Activated CD8-positive, alpha-beta memory T cell treated with anti-CD3 and anti-CD28 coated beads, Interleukin-2, amount 10 ng/mL, durations not matched to agents 7 days and 5 days (primary cell): ENCODE data around the gene C21orf58. TPM values are rescaled to one million over a fixed set of nuclear protein-coding genes. Genes with fewer than 3 reads are reported as not detected.
"Not testable (repeated sequence)": the region's sequence is repeated elsewhere in the genome, so short reads cannot be mapped to it uniquely, and the experiment has no call there.

Experiments used
- ATAC-seq: fragments of 150-1000 bp; cut with Tn5 transposase; one replicate; pipeline ENCODE4 v1.10.0; 2021; ENCODE audit warnings: moderate library complexity
- CTCF ChIA-PET: fragments of 350-600 bp; sonication (Branson Sonifier 250); formaldehyde crosslinking; loops from one replicate; lab custom pipeline; 2021; ENCODE audit warnings: antibody characterized with exemption; lab: Charles Lee
- DNase-seq: peaks from one replicate; pipeline ENCODE4 v3.0.0-alpha.2; 2020
- H3K27ac Mint-ChIP-seq: one replicate; pipeline ENCODE4 v1.8.0; 2021; ENCODE audit warnings: mild to moderate bottlenecking, mixed read lengths
- H3K27me3 Mint-ChIP-seq: one replicate; pipeline ENCODE4 v1.8.0; 2021; ENCODE audit warnings: mixed read lengths
- H3K36me3 Mint-ChIP-seq: one replicate; pipeline ENCODE4 v1.8.0; 2021; ENCODE audit warnings: mild to moderate bottlenecking, mixed read lengths
- H3K4me1 Mint-ChIP-seq: one replicate; pipeline ENCODE4 v1.8.0; 2021; ENCODE audit warnings: mixed read lengths
- H3K4me3 Mint-ChIP-seq: one replicate; pipeline ENCODE4 v1.8.0; 2021; ENCODE audit warnings: mild to moderate bottlenecking, moderate library complexity, mixed read lengths
- H3K9me3 Mint-ChIP-seq: one replicate; pipeline ENCODE4 v1.8.0; 2022; ENCODE audit warnings: low read depth, mixed read lengths
- total RNA-seq, 2 experiments: library from RNA; stranded (reverse); gene quantifications; one replicate each; pipeline ENCODE4 v1.2.3, GENCODE V29; 2021

The C21orf58 gene
- total RNA-seq, 2 experiments from 2014 or later, result 48.4 to 82.1 TPM

DNA sequence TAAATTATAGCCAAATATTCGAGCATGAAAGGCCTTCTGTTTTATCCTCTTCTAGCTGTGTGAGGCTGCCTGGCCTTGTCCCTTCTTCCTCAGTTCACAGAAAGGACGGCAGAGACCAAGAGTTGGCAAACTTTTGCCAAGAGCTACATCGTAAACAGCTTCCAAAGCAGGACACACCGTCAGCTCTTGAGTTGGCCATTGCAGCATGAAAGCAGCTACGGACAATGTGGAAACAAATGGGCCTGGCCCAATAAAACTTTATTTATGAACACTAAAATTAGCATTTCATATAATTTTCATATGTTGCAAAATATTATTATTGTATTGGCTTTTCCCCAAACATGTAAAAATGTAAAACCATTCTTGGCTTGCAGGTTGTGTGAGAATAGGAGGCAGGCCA, 10.7 kb downstream of the C21orf58 start:
- H3K27ac Mint-ChIP-seq, result no peak overlapping the region
- no peaks in the 10 kb centered on the region for H3K9me3 Mint-ChIP-seq
- H3K4me3 Mint-ChIP-seq, result no peak overlapping the region
- peaks cover 31% of the 10 kb centered on the region for H3K36me3 Mint-ChIP-seq
- ATAC-seq, result no peak
- CTCF ChIA-PET, result interaction anchor here (0.7 kb wide), 1 partner anchor 13 kb away, joined by 3 read pairs; a partner anchor contains a TSS
- DNase-seq, result no peak
- H3K4me1 Mint-ChIP-seq, result no peaks in the 10 kb centered on the region
- no peaks in the 10 kb centered on the region for H3K27me3 Mint-ChIP-seq

DNA sequence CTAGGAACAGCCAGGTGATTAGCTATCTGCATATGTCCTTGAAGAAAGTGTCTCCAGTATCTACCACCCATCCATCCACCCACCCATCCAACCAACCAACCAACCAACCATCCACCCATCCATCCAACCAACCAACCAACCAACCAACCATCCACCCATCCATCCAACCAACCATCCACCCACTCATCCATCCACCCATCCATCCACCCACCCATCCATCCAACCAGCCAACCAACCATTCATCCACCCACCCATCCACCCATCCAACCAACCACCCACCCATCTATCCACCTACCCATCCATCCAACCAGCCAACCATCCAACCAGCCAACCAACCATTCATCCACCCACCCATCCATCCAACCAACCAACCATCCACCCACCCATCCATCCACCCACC, 12.1 kb downstream of the C21orf58 start:
- no peaks in the 10 kb centered on the region for H3K4me1 Mint-ChIP-seq
- H3K36me3 Mint-ChIP-seq, result peaks cover 39% of the 10 kb centered on the region
- no peak overlapping the region for H3K27ac Mint-ChIP-seq
- ATAC-seq (no peak), DNase-seq (no peak)
- no peaks in the 10 kb centered on the region for H3K9me3 Mint-ChIP-seq
- H3K27me3 Mint-ChIP-seq, result no peaks in the 10 kb centered on the region
- CTCF ChIA-PET, result interaction anchor here (1.4 kb wide), 1 partner anchor 11 kb away, joined by 3 read pairs; no protein-coding TSS in a partner anchor
- no peak overlapping the region for H3K4me3 Mint-ChIP-seq

DNA sequence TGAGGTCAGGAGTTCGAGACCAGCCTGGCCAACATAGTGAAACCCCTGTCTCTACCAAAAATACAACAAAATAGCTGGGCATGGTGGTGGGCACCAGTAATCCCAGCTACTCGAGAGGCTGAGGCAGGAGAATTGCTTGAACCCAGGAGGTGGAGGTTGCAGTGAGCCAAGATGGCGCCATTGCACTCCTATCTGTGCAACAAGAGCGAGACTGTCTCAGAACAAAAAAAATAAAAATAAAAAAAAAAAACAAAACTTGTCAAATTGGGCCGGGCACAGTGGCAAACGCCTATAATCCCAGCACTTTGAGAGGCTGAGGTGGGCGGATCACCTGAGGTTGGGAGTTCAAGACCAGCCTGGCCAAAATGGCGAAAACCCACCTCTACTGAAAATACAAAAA, 13.4 kb downstream of the C21orf58 start:
- CTCF ChIA-PET, result interaction anchor here (1.4 kb wide), 1 partner anchor 12 kb away, joined by 3 read pairs; no protein-coding TSS in a partner anchor
- not testable (repeated sequence) for H3K4me1 Mint-ChIP-seq, H3K27ac Mint-ChIP-seq, ATAC-seq, H3K4me3 Mint-ChIP-seq, DNase-seq, H3K27me3 Mint-ChIP-seq, H3K9me3 Mint-ChIP-seq
- peaks cover 42% of the 10 kb centered on the region for H3K36me3 Mint-ChIP-seq

DNA sequence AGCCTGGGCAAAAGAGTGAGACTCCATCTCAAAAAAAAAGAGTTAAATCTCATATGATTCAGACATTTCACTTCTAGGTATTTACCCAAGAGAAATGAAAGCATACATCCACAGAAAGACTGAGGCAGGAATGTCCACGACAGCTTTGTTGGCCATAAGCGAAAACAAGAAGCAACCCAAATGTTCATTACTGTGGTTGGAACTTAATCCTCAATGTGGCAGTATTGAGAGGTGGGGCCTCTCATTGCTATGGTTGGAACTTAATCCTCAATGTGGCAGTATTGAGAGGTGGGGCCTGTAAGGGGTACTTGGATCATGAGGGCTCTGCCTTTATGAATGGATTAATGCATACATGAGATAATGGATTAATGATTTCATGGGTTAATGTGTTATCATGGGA, 15.2 kb downstream of the C21orf58 start:
- no peak overlapping the region for H3K27ac Mint-ChIP-seq
- H3K27me3 Mint-ChIP-seq, result no peaks in the 10 kb centered on the region
- no peaks in the 10 kb centered on the region for H3K9me3 Mint-ChIP-seq
- peaks cover 48% of the 10 kb centered on the region for H3K36me3 Mint-ChIP-seq
- ATAC-seq, result no peak
- no peaks in the 10 kb centered on the region for H3K4me1 Mint-ChIP-seq
- no peak overlapping the region for H3K4me3 Mint-ChIP-seq
- no peak for DNase-seq
- CTCF ChIA-PET, result no interaction called here

DNA sequence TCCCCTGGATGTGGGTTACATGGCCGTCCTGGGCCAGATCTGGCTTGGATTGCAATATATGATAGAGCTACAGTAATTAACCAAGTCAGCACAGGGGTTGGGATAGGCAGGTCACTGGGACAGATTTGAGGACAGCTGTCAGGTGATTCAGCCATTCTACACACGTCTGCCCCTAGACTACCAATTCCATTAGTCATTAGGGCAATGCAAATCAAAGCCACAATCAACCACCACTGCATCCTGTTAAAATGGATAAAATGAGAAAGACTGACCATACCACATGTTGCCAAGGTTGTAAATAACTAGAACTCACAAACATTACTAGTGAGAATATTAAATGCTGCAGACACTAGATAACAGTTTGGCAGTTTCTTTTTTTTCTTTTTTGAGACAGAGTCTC, 16.0 kb downstream of the C21orf58 start:
- H3K4me1 Mint-ChIP-seq, result no peaks in the 10 kb centered on the region
- peaks cover 46% of the 10 kb centered on the region for H3K36me3 Mint-ChIP-seq
- H3K27ac Mint-ChIP-seq, result no peak overlapping the region
- DNase-seq, result no peak
- CTCF ChIA-PET, result no interaction called here
- no peak overlapping the region for H3K4me3 Mint-ChIP-seq
- no peaks in the 10 kb centered on the region for H3K27me3 Mint-ChIP-seq
- H3K9me3 Mint-ChIP-seq, result no peaks in the 10 kb centered on the region
- peak; percentile 33 for ATAC-seq

DNA sequence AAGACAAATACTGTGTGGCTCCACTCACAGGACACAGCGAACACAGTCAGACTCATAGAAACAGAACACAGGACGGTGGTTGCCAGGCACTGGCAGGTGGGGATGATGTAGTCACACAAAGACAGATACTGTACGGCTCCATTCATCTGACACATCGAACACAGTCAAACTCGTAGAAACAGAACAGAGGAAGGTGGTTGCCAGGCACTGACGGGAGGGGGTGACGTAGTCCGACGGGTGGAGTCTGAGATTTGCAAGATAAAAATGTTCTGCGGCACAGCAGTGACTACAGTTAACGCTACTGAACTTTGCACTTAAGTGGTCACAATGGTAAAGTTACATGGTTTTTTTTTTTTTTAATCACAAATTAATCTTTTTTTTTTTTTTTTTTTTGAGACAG, 18.7 kb downstream of the C21orf58 start:
- H3K36me3 Mint-ChIP-seq, result peaks cover 47% of the 10 kb centered on the region
- peak; percentile 9 for ATAC-seq

DNA sequence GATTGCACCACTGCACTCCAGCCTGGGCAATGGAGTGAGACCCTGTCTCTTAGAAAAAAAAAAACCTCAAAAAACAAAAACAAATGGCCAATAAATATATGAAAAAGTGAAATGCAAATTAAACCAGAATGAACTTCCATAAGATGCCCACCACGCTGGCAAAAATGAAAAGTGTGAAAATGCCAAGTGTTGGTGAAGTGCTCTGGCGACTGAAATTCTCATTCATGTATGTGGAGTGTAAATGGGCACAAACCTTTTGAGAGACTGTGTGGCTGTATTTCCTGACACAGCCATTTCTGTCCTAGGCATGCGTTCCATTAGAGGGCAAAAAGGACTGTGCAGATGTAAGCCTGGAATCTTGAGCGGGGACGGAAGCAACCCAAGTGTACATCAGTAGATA, 19.2 kb downstream of the C21orf58 start:
- no peak for ATAC-seq
- DNase-seq, result no peak
- Mint-ChIP-seq H3K4me3 (no peak overlapping the region), H3K36me3 (peaks cover 50% of the 10 kb centered on the region), H3K4me1 (no peaks in the 10 kb centered on the region), H3K27me3 (no peaks in the 10 kb centered on the region), H3K27ac (no peak overlapping the region), H3K9me3 (no peaks in the 10 kb centered on the region)
- CTCF ChIA-PET, result no interaction called here

More for the DNA sequence above, 18.7 kb downstream of the C21orf58 start:
- H3K4me3 Mint-ChIP-seq, result no peak overlapping the region
- CTCF ChIA-PET, result no interaction called here
- DNase-seq, result no peak
- H3K27me3 Mint-ChIP-seq, result no peaks in the 10 kb centered on the region
- H3K27ac Mint-ChIP-seq, result no peak overlapping the region
- H3K4me1 Mint-ChIP-seq, result no peaks in the 10 kb centered on the region
- no peaks in the 10 kb centered on the region for H3K9me3 Mint-ChIP-seq

DNA sequence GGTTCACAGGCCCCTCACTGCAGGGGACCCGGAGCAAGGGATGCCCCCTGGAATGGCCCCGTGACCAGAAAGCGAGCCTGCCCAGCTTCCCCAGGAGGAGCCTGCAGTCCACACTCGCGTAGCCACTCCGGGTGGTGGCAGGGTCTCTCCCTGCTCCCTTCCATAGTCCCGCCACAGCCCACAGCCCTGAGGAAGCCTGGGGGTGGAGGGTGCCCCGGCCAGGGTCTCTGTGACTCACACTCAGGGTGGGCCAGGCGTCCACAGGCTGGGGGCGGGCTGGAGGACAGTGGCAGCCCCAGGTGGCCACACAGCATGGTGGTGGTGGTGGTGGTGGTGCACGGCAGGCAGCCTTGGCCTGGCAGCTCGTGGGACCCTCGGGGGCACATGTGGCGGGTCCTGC, 21.9 kb downstream of the C21orf58 start:
- CTCF ChIA-PET, result no interaction called here
- Mint-ChIP-seq H3K4me3 (no peak overlapping the region), H3K36me3 (peaks cover 42% of the 10 kb centered on the region), H3K9me3 (no peaks in the 10 kb centered on the region), H3K27ac (no peak overlapping the region), H3K4me1 (peaks cover 4% of the 10 kb centered on the region), H3K27me3 (no peaks in the 10 kb centered on the region)
- no peak for DNase-seq
- ATAC-seq, result no peak

DNA sequence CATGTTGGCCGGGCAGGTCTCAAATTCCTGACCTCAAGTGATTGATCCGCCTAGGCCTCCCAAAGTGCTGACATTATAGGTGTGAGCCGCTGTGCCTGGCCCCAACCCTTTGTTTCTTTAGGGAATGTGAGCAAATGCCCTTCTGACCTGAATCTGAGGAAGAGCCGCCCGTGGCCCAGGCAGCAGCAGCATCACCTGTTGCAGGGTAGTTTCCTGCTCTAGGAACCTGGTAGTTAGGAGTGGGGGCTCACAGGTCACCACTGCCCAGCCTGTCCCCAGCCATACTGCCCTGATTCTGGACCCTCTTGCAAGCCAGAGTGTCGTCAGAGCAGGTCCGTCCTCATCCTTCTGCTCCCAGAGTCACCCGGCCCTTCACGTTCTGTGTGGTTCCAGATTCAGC, 24.5 kb downstream of the C21orf58 start:
- no peaks in the 10 kb centered on the region for H3K9me3 Mint-ChIP-seq
- no peak overlapping the region for H3K27ac Mint-ChIP-seq
- peaks cover 32% of the 10 kb centered on the region for H3K36me3 Mint-ChIP-seq
- H3K4me3 Mint-ChIP-seq, result no peak overlapping the region
- CTCF ChIA-PET, result no interaction called here
- peaks cover 17% of the 10 kb centered on the region for H3K4me1 Mint-ChIP-seq
- DNase-seq, result no peak
- ATAC-seq, result no peak
- no peaks in the 10 kb centered on the region for H3K27me3 Mint-ChIP-seq

DNA sequence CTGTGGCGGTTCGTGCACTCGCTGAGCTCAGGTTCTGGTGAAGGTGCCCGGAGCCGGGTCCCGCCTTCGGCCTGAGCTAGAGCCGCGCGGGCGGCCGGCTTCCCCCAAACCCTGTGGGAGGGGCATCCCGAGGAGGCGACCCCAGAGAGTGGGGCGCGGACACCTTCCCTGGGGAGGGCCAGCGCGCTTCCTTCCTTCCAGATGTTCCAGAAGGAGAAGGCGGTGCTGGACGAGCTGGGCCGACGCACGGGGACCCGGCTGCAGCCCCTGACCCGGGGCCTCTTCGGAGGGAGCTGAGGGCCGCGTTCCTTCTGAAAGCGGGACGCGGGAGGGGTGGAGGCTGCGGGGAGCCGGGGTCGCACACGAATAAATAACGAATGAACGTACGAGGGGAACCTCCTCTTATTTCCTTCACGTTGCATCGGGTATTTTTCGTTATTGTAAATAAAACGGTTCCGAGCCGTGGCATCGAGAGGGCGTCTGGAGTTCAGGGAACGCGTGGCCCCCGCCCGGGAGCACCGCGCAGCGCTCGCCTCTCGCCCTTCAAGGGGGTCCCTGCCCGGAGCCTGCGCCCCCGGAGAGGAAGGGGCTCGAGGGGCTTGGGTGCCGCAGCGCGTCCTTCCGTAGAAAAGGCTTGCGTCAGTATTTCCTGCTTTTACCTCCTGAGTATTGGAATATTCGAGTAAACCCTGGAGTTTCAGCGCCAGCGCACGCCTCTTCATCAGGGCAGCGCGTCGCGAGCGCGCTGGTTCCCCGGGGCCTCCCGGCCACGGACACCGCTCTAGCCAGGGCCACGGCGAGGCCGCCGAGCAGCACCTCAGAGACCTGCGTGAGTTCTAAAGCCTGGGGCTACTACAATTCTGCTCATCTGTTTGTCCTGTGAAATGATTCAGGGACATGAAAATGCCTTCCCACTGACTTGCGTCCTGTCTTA, 26.1 kb downstream of the C21orf58 start:
- ATAC-seq, result peak; percentile 29

DNA sequence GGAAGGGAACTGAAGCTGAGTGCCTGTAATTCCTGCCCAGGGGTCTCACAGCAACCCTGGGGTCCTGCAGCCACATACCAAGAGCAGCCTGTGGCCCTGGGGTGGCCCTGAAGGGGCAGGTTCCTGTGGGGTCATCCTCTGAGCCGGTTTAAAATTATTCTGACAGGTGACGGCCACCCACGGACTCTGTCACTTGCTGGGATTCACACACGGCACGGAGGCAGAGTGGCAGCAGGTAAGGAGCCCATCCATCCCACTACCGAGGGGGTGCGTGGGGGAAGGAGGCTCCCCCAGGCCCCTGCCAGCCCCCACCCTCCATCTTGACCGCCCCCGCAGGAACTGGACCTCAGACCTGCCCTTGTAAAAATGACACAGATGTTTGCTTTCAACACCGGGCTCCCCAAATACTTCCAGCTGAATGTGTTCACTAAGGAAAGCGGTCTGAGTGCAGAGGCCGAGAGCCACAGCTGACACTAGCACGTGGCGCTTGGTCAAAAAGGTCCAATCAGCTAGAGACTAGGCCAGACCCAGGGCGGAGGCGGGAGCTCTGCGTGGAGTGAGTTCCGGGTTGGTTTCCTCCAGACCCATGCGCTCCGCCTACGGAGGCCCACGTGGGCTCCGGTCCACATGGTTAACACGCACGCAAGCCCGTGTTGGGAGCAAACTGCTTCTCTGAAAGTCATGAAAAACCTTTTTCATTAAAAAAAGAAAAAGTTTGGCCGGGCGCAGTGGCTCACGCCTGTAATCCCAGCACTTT, 27.5 kb downstream of the C21orf58 start:
- DNase-seq (peak; percentile 84), ATAC-seq (peak; percentile 90)
- Mint-ChIP-seq H3K9me3 (no peaks in the 10 kb centered on the region), H3K27ac (peak overlapping the region; percentile 76), H3K4me1 (peaks cover 20% of the 10 kb centered on the region), H3K4me3 (peak overlapping the region; percentile 58), H3K27me3 (no peaks in the 10 kb centered on the region), H3K36me3 (peaks cover 31% of the 10 kb centered on the region)
- CTCF ChIA-PET, result no interaction called here

More for the DNA sequence above, 26.1 kb downstream of the C21orf58 start:
- Mint-ChIP-seq H3K27me3 (no peaks in the 10 kb centered on the region), H3K9me3 (no peaks in the 10 kb centered on the region), H3K36me3 (peaks cover 27% of the 10 kb centered on the region), H3K4me1 (peaks cover 17% of the 10 kb centered on the region), H3K4me3 (peak overlapping the region; percentile 50), H3K27ac (no peak overlapping the region)
- DNase-seq, result no peak
- CTCF ChIA-PET, result no interaction called here

DNA sequence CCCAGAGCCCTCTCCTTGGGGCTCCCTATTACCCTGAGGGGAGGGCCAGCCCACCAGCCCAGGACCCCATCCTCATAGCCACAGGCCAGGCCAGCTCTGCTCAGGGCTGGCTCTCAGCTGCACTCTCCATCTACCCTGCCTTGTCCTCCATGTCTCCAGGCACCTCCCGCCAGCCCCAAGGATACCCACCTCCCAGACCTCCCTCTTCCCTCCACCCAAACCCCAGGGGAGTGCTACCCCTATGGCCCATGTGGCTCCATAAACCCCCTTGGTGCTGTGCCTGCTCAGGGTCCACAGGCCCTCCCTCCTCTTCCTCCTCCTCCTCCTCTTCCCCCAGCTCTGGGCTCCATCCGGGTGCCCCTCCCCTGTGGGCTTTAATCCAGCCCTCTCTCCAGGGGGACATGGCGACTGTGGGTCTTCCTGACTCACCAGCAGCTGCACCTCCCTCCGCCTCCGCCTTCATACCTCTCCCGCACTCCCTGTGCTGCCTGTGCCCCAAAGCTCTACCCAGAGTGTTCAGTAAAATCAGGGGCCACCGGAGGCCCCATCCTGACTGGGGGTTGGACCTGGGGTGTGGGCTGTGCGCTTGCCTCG, 28.4 kb downstream of the C21orf58 start:
- Mint-ChIP-seq H3K4me1 (peaks cover 21% of the 10 kb centered on the region), H3K4me3 (no peak overlapping the region), H3K27ac (peak overlapping the region; percentile 52), H3K27me3 (no peaks in the 10 kb centered on the region), H3K36me3 (peaks cover 26% of the 10 kb centered on the region), H3K9me3 (no peaks in the 10 kb centered on the region)
- CTCF ChIA-PET, result no interaction called here
- no peak for DNase-seq
- ATAC-seq, result no peak

DNA sequence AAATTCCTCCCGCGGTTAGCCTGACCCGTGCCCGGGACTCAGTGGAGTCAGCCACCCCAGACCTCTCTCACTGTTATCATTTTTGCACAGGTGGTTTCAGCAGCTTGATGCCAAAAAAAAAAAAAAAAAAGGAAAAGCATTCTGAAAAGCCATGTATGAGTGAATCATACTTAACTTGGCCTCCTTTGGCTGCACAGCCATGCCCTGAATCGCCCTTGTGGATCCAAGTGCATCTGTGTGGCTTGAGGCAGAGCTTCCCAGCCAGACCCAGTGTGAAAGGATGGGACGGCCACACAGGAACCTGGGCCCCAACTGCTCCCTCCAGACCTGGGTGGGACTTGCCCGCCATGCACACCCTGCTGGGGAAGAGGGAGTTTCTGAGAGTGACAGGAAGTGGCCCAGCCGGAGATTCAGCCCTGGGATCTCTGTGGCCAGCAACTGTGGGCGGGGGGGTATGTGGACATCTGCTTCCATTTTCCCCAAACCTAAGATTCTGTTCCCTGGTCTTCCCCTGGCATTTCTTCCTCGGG, 29.0 kb downstream of the C21orf58 start:
- Mint-ChIP-seq H3K27ac (peak overlapping the region; percentile 40), H3K4me3 (no peak overlapping the region), H3K36me3 (peaks cover 23% of the 10 kb centered on the region), H3K4me1 (peaks cover 23% of the 10 kb centered on the region), H3K9me3 (no peaks in the 10 kb centered on the region), H3K27me3 (no peaks in the 10 kb centered on the region)
- DNase-seq (no peak), ATAC-seq (no peak)
- CTCF ChIA-PET, result no interaction called here
